HFF-Myc (cell line): ENCODE results near the gene API5.
"Not testable (repeated sequence)": the region's sequence is repeated elsewhere in the genome, so short reads cannot be mapped to it uniquely, and the experiment has no call there.

Experiments used
- DNase-seq: peaks from one replicate; pipeline ENCODE4 v3.0.0-alpha.2; 2011; ENCODE audit warnings: low read depth; ENCODE audit errors: extremely low read depth
- H3K4me3 ChIP-seq: replicated peaks from 2 replicates; pipeline ENCODE4 v1.5.1; 2011; ENCODE audit warnings: low read depth, mild to moderate bottlenecking, control low read depth, low read length
- CTCF ChIP-seq: IDR thresholded peaks from 2 replicates; pipeline ENCODE4 v1.5.1; 2012; ENCODE audit warnings: mild to moderate bottlenecking, low read depth, low read length, control low read depth; ENCODE audit errors: missing control alignments

Gene API5

GRCh38 chr11:43327987-43328386 is 16.2 kb downstream of the API5 start:
- H3K4me3 ChIP-seq: no peak overlapping the region
- TF ChIP-seq CTCF: no peak
- DNase-seq: peak; percentile 72

DNA sequence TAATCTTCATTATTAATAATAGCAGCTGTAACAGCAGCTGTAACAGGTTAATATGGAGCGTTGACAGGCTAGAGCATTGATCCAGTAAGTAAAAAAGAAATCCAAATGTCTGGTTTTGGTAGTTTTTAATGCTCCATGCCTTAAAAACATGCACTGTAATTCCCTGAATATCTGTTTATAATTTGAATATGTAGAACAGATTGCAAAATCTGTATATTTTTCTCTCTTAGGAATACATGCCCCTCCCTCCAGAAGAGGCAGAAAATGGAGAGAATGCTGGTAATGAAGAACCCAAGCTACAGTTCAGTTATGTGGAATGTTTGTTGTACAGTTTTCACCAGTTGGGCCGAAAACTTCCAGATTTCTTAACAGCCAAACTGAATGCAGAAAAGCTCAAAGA is 16.7 kb downstream of the API5 start:
- TF ChIP-seq CTCF: no peak
- DNase-seq: no peak

DNA sequence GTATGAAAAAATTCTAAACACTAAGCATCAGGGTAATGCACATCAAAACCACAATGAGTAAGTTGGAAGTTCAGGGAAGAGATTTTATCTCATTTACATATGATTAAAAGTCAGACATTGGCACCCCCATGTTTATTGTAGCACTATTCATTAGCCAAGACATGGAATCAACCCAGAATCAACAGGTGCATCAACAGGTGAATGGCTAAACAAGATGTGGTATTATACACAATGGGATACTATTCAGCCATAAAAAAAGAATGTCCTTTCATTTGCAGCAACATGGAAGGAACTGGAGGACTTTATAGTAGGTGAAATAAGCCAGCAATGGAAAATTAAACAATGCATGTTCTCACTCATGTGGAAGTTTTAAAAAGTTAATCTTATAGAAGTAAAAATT is 29.4 kb downstream of the API5 start:
- TF ChIP-seq CTCF: no peak
- H3K4me3 ChIP-seq: no peak overlapping the region
- DNase-seq: no peak

More for the DNA sequence above, 16.7 kb downstream of the API5 start:
- no peak overlapping the region for H3K4me3 ChIP-seq

DNA sequence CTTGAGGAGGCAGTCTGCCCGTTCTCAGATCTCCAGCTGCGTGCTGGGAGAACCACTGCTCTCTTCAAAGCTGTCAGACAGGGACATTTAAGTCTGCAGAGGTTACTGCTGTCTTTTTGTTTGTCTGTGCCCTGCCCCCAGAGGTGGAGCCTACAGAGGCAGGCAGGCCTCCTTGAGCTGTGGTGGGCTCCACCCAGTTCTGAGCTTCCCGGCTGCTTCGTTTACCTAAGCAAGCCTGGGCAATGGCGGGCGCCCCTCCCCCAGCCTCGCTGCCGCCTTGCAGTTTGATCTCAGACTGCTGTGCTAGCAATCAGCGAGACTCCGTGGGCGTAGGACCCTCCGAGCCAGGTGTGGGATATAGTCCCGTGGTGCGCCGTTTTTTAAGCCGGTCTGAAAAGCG is 39.6 kb downstream of the API5 start:
- not testable (repeated sequence) for H3K4me3 ChIP-seq, DNase-seq

DNA sequence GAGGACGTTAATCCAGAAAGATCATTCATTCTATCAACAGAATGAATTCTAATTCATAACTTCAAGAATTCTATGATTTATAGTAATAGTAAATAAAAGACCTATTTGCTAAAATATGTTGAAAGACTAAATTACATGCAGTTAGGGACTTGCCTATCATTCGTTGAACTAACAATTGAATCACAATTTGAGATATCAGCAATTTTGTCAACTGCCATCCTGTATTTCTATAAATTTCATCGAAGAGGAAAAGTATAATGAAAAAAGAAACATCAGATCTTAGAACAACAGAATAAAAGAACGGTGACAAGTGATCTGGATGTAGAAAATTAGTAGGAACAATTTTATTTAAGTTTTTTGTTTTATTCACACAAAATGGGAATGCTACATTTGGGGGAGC is 42.5 kb downstream of the API5 start:
- DNase-seq: no peak
- no peak overlapping the region for H3K4me3 ChIP-seq
- TF ChIP-seq CTCF: no peak

- no peak overlapping the region for H3K4me3 ChIP-seq
- TF ChIP-seq CTCF: no peak
- no peak for DNase-seq
These were observed 44.5 kb downstream of the API5 start for GRCh38 chr11:43356336-43356735.

DNA sequence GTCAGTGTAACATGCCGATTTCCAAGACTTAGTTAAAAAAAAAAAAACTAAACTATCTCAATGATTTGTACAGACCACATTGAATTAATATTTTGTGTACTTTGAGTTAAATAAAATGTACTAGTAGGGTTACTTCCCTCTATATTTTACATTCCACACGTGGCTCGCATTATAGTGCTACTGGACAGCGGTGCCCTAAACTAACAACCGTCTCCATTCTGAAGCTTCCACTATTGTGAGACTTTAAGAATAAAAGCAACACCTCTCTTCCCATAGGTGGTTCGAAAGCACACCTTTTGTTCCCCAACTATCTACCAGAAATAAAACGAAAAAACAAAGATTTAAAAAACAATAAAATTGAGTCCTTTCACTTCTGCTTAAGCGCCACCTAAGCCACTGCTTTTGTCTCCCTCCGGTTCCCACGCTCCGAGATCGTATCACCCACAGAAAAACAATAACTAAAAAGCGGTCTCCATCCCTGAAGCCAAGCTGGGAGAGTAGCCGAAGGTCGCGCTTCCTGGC is 46.5 kb downstream of the API5 start:
- peak overlapping the region; percentile 95 for H3K4me3 ChIP-seq
- TF ChIP-seq CTCF: no peak
- DNase-seq: no peak
